Sigmoid colon (tissue), 7 donors: ENCODE measurements around the gene CXCL6. TPM values are rescaled to one million over a fixed set of nuclear protein-coding genes. Genes with fewer than 3 reads are reported as not detected.

Source experiments
- DNase-seq: peaks from one replicate; pipeline ENCODE4 v3.0.0-alpha.2; 2019
- H3K27ac ChIP-seq, 4 donors: fragments of 200-600 bp; sonication (generic); one replicate each; pipeline ENCODE4 v1.5.1; 2016 to 2019; ENCODE audit warnings: mild to moderate bottlenecking in 1 of 4
- H3K27me3 ChIP-seq, 3 donors: fragments of 200-600 bp; sonication (generic); one replicate each; pipeline ENCODE4 v1.5.1; 2019; ENCODE audit warnings: mild to moderate bottlenecking in 1 of 3
- H3K36me3 ChIP-seq, 4 donors: fragments of 200-600 bp; sonication (generic); one replicate each; pipeline ENCODE4 v1.5.1; 2016 to 2019
- H3K4me1 ChIP-seq, 4 donors: fragments of 200-600 bp; sonication (generic); one replicate each; pipeline ENCODE4 v1.5.1; 2017 to 2019
- H3K4me3 ChIP-seq, 4 donors: fragments of 200-600 bp; sonication (generic); one replicate each; pipeline ENCODE4 v1.5.1; 2017 to 2019; ENCODE audit warnings: mild to moderate bottlenecking in 2 of 4, moderate library complexity in 1 of 4
- H3K9me3 ChIP-seq, 4 donors: fragments of 200-600 bp in 3 of 4; sonication (generic) in 3 of 4; one replicate each; pipeline versions ENCODE4 v1.5.1 to v1.6.1; 2013 to 2019
- CTCF ChIP-seq, 4 experiments: fragments of 450-650 bp in 3 of 4; fragments of 200-600 bp in 1 of 4; IDR thresholded peaks; one replicate each; pipeline ENCODE4 v1.5.1; 2016 to 2019; ENCODE audit warnings: antibody characterized with exemption in 4 of 4, mild to moderate bottlenecking in 3 of 4, moderate library complexity in 2 of 4
- EP300 ChIP-seq, 4 donors: sonication (generic); formaldehyde crosslinking; IDR thresholded peaks; one replicate each; pipeline ENCODE4 v1.6.1; 2017; ENCODE audit warnings: antibody characterized with exemption in 4 of 4
- POLR2A ChIP-seq, 2 donors: fragments of 450-650 bp; IDR thresholded peaks; one replicate each; pipeline ENCODE4 v1.6.1; 2016; ENCODE audit warnings: antibody characterized with exemption in 2 of 2, mild to moderate bottlenecking in 2 of 2, moderate library complexity in 2 of 2
- POLR2AphosphoS5 ChIP-seq, 4 donors: sonication (generic); formaldehyde crosslinking; IDR thresholded peaks; one replicate each; pipeline ENCODE4 v1.6.1; 2017; ENCODE audit warnings: antibody characterized with exemption in 4 of 4
- WGBS, 2 donors: extraction: QIAGEN DNeasy Blood & Tissue Kit; methylation state at CpG; one replicate each; pipeline ENCODE4 v1.1.7; 2013; 5-methylcytosine and 5-hydroxymethylcytosine counted together
- intact Hi-C: fragments of 100-400 bp; cut with DNase I; formaldehyde crosslinking; loops from one replicate; pipeline ENCODE4 v1.15.1; 2023
- polyA plus RNA-seq, 3 donors: library from polyadenylated mRNA; stranded (reverse); fragments of 200-250 nt; gene quantifications; one replicate each; pipeline ENCODE4 v1.2.3, GENCODE V29; 2013
- total RNA-seq, 4 donors: library from RNA; depleted of rRNA; stranded (reverse); fragments of >200 nt; gene quantifications; one replicate each; pipeline ENCODE4 v1.1.0, GENCODE V29; 2016
- donor health status: healthy with polysubstance abuse.
- donor health status: Bipolar disorder and iron deficiency.
- donor health status: healthy.

Gene CXCL6
- total and polyA plus RNA-seq, 7 donors = 0.33 to 9.6 (median 0.95) TPM; not detected in 2

- no peak for TF ChIP-seq POLR2A (IDR thresholded peaks at IDR 0.05)
- no peak for TF ChIP-seq EP300 (IDR thresholded peaks at IDR 0.05)
- TF ChIP-seq POLR2AphosphoS5 (IDR thresholded peaks at IDR 0.05) = no peak
- TF ChIP-seq CTCF (IDR thresholded peaks at IDR 0.05) = no peak
- H3K27me3 ChIP-seq = peaks cover 0 to 17% (median 0%) of the 10 kb centered on the region in 3 donors
- H3K36me3 ChIP-seq = no peaks in the 10 kb centered on the region
- H3K4me3 ChIP-seq = no peak overlapping the region
- H3K27ac ChIP-seq = no peak overlapping the region
- WGBS, 2 donors = 88 to 89% methylated on average over 8 of the region's 8 CpGs
- intact Hi-C loops = loop anchor here (10.0 kb wide), 2 partner anchors 130 to 170 kb away; partner anchors contain the start of gene CXCL3
- peaks cover 0 to 18% (median 9%) of the 10 kb centered on the region in 4 donors for H3K4me1 ChIP-seq
- DNase-seq = no peak
- no peaks in the 10 kb centered on the region for H3K9me3 ChIP-seq
Measured at GRCh38 chr4:73864961-73865360, 28.5 kb downstream of the CXCL6 start.

GRCh38 chr4:73865431-73866096 lies 29.1 kb downstream of the CXCL6 start:
- WGBS, 2 donors = 68 to 72% methylated on average over 5 of the region's 5 CpGs
- TF ChIP-seq CTCF (IDR thresholded peaks at IDR 0.05) = no peak
- TF ChIP-seq POLR2AphosphoS5 (IDR thresholded peaks at IDR 0.05) = no peak
- no peak for TF ChIP-seq POLR2A (IDR thresholded peaks at IDR 0.05)
- H3K27ac ChIP-seq = no peak overlapping the region
- DNase-seq = no peak
- no peak overlapping the region for H3K4me3 ChIP-seq
- intact Hi-C loops = loop anchor here (10.0 kb wide), 2 partner anchors 131 to 169 kb away; partner anchors contain the start of gene CXCL3
- H3K9me3 ChIP-seq = no peaks in the 10 kb centered on the region
- no peaks in the 10 kb centered on the region for H3K36me3 ChIP-seq
- H3K27me3 ChIP-seq = peaks cover 0 to 17% (median 0%) of the 10 kb centered on the region in 3 donors
- H3K4me1 ChIP-seq = peaks cover 0 to 18% (median 9%) of the 10 kb centered on the region in 4 donors

- WGBS, 2 donors = 18 to 63% methylated on average over 2 of the region's 2 CpGs
- Histone ChIP-seq H3K9me3 (no peaks in the 10 kb centered on the region), H3K4me1 (peaks cover 0 to 18% (median 9%) of the 10 kb centered on the region in 4 donors), H3K4me3 (no peak overlapping the region), H3K27ac (no peak overlapping the region), H3K27me3 (peaks cover 0 to 17% (median 0%) of the 10 kb centered on the region in 3 donors), H3K36me3 (no peaks in the 10 kb centered on the region)
- TF ChIP-seq POLR2AphosphoS5 (IDR thresholded peaks at IDR 0.05) (no peak), CTCF (IDR thresholded peaks at IDR 0.05) (no peak)
- DNase-seq = no peak
- intact Hi-C loops = loop anchor here (10.0 kb wide), 2 partner anchors 131 to 169 kb away; partner anchors contain the start of gene CXCL3
Measured at GRCh38 chr4:73866246-73866645, 29.8 kb downstream of the CXCL6 start.

GRCh38 chr4:73867783-73868182 lies 31.3 kb downstream of the CXCL6 start:
- 13 to 60% methylated on average over 3 of the region's 3 CpGs for whole genome bisulfite sequencing, 2 donors
- no peaks in the 10 kb centered on the region for H3K9me3 ChIP-seq
- intact Hi-C loops = loop anchor here (10.0 kb wide), 2 partner anchors 133 to 167 kb away; partner anchors contain the start of gene CXCL3
- peaks cover 0 to 17% (median 0%) of the 10 kb centered on the region in 3 donors for H3K27me3 ChIP-seq
- no peak overlapping the region for H3K4me3 ChIP-seq
- DNase-seq = no peak
- no peak overlapping the region for H3K27ac ChIP-seq
- H3K4me1 ChIP-seq = peaks cover 0 to 18% (median 9%) of the 10 kb centered on the region in 4 donors
- TF ChIP-seq EP300 (IDR thresholded peaks at IDR 0.05) (no peak), POLR2A (IDR thresholded peaks at IDR 0.05) (no peak), CTCF (IDR thresholded peaks at IDR 0.05) (peak in 1 of 4 experiments; percentile 11)
- H3K36me3 ChIP-seq = no peaks in the 10 kb centered on the region
